Measurements from ENCODE around the gene ZP1. TPM values are rescaled to one million over a fixed set of nuclear protein-coding genes. Genes with fewer than 3 reads are reported as not detected.
"Not testable (repeated sequence)": the region's sequence is repeated elsewhere in the genome, so short reads cannot be mapped to it uniquely, and the experiment has no call there.

ZP1 gene, protein sequence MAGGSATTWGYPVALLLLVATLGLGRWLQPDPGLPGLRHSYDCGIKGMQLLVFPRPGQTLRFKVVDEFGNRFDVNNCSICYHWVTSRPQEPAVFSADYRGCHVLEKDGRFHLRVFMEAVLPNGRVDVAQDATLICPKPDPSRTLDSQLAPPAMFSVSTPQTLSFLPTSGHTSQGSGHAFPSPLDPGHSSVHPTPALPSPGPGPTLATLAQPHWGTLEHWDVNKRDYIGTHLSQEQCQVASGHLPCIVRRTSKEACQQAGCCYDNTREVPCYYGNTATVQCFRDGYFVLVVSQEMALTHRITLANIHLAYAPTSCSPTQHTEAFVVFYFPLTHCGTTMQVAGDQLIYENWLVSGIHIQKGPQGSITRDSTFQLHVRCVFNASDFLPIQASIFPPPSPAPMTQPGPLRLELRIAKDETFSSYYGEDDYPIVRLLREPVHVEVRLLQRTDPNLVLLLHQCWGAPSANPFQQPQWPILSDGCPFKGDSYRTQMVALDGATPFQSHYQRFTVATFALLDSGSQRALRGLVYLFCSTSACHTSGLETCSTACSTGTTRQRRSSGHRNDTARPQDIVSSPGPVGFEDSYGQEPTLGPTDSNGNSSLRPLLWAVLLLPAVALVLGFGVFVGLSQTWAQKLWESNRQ
- total RNA-seq, result 1 to 10 TPM in 1 of 4 donors, not detected in 3; 2.1 TPM

DNA sequence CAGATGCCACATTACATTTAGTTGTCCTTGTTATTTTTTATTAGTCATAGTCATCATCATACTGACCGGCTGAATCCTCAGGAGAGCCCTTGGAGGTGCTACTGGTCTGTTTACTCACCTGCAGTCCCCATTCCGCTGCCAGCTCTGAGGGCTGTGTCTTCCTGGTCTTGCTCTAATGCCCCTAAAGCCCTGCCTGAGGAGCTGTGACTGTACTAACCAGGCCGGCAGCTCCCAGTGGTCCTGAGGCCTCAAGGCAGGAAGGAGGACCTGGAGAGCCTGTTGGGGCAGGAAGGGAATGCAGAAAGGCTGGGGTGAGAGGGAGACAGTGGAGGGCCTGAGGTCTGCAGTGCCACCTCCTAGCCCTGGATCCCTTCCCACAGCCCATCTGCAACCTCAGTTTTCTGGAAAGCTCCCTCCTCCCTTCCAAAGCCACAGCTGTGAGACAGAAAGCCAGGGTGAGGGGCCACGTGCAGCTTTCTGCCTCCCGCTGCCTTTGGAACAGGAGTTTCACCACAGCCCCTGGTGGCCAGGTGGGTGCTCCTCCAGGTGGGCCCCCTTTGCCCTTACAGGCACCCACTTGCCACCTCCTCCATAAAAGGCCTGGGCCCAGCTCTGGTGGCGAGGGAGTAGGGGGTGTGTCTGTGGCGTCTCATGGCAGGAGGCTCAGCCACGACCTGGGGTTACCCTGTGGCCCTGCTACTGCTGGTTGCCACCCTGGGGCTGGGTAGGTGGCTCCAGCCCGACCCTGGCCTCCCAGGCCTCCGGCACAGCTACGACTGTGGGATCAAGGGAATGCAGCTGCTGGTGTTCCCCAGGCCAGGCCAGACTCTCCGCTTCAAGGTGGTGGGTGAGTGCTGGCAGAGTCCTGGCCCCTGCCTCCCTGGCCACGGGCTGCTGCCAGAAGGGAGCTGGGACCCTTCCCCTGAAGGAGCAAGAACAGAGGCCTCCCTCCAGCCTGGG is at the start of gene ZP1:
ZP1 (plus strand) TSS at position 632 of the 960 bp plus-strand sequence; CDS start at position 652, 20 bp downstream.
- Histone ChIP-seq H3K9me3 (no peaks in the 10 kb centered on the region), H3K36me3 (no peaks in the 10 kb centered on the region), H3K27ac (no peak within 1 kb of the TSS), H3K4me3 (no peak within 1 kb of the TSS), H3K4me1 (peaks cover 0 to 9% (median 0%) of the 10 kb centered on the region in 4 donors), H3K27me3 (no peaks in the 10 kb centered on the region)
- TF ChIP-seq, protein P1, sequence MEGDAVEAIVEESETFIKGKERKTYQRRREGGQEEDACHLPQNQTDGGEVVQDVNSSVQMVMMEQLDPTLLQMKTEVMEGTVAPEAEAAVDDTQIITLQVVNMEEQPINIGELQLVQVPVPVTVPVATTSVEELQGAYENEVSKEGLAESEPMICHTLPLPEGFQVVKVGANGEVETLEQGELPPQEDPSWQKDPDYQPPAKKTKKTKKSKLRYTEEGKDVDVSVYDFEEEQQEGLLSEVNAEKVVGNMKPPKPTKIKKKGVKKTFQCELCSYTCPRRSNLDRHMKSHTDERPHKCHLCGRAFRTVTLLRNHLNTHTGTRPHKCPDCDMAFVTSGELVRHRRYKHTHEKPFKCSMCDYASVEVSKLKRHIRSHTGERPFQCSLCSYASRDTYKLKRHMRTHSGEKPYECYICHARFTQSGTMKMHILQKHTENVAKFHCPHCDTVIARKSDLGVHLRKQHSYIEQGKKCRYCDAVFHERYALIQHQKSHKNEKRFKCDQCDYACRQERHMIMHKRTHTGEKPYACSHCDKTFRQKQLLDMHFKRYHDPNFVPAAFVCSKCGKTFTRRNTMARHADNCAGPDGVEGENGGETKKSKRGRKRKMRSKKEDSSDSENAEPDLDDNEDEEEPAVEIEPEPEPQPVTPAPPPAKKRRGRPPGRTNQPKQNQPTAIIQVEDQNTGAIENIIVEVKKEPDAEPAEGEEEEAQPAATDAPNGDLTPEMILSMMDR (IDR thresholded peaks at IDR 0.05), result no peak
- no peak for TF ChIP-seq POLR2A (IDR thresholded peaks at IDR 0.05)
- DNase-seq, result peak in 2 of 3 donors; percentile 27 to 36

DNA sequence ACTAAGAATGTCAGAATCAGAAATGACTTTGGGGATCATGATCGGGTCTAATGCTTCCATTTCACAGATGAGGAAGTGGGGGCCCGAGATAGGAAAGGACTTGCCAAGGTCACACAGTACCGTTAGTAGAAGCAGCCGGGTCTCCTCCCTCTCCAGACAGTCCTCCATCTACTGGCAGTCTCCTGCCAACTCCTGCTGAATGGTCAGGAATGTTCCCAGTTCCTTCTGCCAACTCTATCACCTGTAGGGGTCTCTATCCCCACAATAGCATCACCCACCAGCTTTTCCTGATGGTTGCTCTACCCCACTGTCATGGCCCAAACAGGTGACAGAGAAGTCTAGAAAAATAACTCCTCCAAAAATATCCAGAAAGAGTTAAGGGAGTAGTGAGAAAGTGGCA is 49.3 kb upstream of the ZP1 start:
- TF ChIP-seq, protein P1 (IDR thresholded peaks at IDR 0.05), result no peak
- TF ChIP-seq POLR2A (IDR thresholded peaks at IDR 0.05), result no peak
- no peak for DNase-seq
- Histone ChIP-seq H3K27ac (no peak overlapping the region), H3K4me3 (no peak overlapping the region), H3K36me3 (no peaks in the 10 kb centered on the region), H3K4me1 (no peaks in the 10 kb centered on the region), H3K27me3 (no peaks in the 10 kb centered on the region), H3K9me3 (peaks cover 0 to 10% (median 4%) of the 10 kb centered on the region in 4 donors)

DNA sequence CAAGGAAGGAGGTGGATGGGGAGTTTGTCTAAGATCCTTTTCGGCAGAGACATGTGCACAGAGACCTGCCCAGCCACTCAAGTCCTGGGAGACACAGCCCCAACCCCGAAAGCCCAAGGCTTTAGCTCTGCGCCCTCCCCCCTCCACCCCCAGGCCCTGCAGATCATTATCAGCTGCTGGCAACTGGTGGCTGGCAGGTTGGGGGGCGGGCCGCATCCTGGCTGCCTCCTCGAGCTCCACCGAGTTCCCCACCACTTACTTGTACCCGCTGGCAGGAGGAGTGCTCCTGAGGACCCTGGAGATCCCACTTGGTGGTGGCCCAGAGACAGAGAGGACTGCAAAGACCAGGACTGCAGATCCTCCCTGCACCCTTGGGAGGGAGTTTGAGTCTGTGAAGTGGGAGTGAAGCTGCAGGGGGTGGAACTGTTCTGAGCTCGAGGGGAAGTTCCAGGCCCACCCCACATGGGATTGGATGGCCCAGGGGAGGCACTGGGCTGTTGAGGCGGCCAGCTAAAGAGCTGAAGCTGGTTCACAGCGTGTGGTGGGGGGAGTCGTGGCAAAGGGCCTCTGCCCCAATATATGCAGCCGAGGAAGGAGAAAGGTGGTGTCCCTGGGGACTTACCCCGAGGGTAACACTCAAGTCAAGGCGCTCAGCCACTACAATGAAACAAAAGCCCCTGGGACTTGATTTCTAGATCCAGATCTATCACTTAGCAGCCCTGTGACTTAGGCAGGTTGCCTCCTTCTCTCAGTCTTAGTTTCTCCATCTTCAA is 45.3 kb upstream of the ZP1 start:
- Histone ChIP-seq H3K4me3 (no peak overlapping the region), H3K36me3 (no peaks in the 10 kb centered on the region), H3K9me3 (peaks cover 0 to 5% (median 0%) of the 10 kb centered on the region in 4 donors), H3K27ac (no peak overlapping the region), H3K4me1 (no peaks in the 10 kb centered on the region), H3K27me3 (no peaks in the 10 kb centered on the region)
- DNase-seq, result no peak
- TF ChIP-seq POLR2A (IDR thresholded peaks at IDR 0.05), result no peak

DNA sequence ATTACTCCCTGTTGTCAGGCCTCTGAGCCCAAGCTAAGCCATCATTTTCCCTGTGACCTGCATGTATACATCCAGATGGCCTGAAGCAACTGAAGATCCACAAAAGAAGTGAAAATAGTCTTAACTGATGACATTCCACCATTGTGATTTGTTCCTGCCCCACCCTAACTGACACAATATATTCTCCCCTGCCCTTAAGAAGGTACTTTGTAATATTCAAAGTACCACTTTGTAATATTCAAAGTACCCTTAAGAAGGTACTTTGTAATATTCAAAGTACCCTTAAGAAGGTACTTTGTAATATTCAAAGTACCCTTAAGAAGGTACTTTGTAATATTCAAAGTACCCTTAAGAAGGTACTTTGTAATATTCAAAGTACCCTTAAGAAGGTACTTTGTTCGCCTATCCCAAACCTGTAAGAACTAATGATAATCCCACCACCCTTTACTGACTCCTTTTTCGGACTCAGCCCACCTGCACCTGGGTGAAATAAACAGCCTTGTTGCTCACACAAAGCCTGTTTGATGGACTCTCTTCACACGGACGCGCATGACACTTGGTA is 43.5 kb upstream of the ZP1 start:
- not testable (repeated sequence) for H3K4me3 ChIP-seq

DNA sequence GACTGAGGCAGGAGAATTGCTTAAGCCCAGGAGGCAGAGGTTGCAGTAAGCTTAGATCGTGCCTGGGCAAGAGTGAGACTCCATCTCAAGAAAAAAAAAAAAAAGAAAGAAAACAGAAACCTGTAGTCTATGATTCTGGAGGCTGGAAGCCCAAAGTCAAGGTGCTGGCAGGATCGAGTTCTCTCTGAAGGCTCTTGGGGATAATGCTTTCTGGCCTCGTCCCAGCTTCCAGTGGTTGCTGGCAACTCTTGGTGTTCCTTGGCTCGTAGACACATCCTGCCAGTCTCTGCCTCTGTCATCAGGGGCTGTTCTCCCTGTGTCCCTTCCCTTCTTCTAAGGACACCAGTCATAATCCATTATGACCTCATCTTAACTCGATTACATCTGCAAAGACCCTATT is 42.2 kb upstream of the ZP1 start:
- Histone ChIP-seq H3K36me3 (no peaks in the 10 kb centered on the region), H3K4me1 (no peaks in the 10 kb centered on the region), H3K9me3 (no peaks in the 10 kb centered on the region), H3K27ac (no peak overlapping the region), H3K4me3 (no peak overlapping the region), H3K27me3 (no peaks in the 10 kb centered on the region)
- no peak for TF ChIP-seq POLR2A (IDR thresholded peaks at IDR 0.05)
- TF ChIP-seq, protein P1 (IDR thresholded peaks at IDR 0.05), result no peak
- DNase-seq, result no peak

More for the DNA sequence above, 43.5 kb upstream of the ZP1 start:
- H3K27ac ChIP-seq, H3K36me3 ChIP-seq, H3K4me1 ChIP-seq, DNase-seq, H3K9me3 ChIP-seq, H3K27me3 ChIP-seq: not testable (repeated sequence)

Measured in Peyer's patch (tissue), 4 donors.